ENCODE results near the gene WFS1. TPM values are rescaled to one million over a fixed set of nuclear protein-coding genes. Genes with fewer than 3 reads are reported as not detected.
A peak's percentile ranks its signal among the peaks of the same experiment; 100 is the strongest.

WFS1 gene
- total RNA-seq, 4 donors from 2014 or later: 95.7 to 137 (median 101) TPM

DNA sequence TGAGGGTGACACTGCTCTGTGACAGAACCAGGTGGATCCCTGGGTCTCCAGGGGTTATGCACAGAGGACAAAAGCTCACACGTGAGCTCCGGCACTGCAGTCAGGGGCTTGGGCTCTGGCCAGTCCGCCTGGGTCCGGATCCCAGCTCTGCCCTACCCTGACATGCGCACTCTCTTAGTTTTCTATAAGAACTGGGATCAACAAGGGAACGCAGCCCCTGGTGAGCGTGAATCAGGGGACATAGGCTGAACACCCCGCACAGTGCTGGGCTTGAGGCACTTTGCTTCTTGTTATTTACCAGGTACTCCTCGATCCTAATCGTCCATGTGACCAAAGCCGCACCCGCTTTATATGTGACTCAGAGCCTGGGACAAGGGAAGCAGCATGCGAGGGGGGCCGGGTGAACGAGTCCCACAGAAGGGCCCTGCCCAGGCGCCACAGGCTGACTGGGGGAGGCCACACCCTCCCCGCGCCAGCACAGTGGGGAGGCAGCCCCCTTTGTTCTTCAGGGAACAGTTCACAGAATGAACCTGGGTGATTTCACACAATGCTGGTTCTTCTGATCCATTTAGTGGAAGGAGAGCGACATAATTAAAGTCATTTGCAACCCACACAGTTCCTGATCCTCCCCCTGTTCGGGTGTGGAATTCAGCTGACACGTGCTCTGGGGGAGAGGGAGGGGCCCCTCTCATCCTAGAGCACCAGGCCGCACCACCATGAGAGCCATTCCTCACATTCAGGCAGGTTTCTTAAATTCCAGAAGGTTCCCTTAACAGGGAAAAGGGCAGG, 55.5 kb downstream of the WFS1 start:
- Histone ChIP-seq H3K27ac (peak overlapping the region in 3 of 4 donors; percentile 1 to 17 (median 14)), H3K4me1 (no peaks in the 10 kb centered on the region), H3K27me3 (peaks cover 20% of the 10 kb centered on the region), H3K4me3 (no peak overlapping the region), H3K9me3 (peaks cover 0 to 3% (median 0%) of the 10 kb centered on the region in 3 donors), H3K36me3 (no peaks in the 10 kb centered on the region)
- WGBS, 2 donors (ENCODE audit: low coverage in 1 of 2): 69% methylated on average over 15 of the region's 22 CpGs; no CpG with 5 or more reads in 1 of the 2 donors
- peak; percentile 62 for ATAC-seq
- TF ChIP-seq POLR2A (IDR thresholded peaks at IDR 0.05) (no peak), EP300 (IDR thresholded peaks at IDR 0.05) (no peak), POLR2AphosphoS5 (IDR thresholded peaks at IDR 0.05) (no peak)
- TF ChIP-seq, protein P1, sequence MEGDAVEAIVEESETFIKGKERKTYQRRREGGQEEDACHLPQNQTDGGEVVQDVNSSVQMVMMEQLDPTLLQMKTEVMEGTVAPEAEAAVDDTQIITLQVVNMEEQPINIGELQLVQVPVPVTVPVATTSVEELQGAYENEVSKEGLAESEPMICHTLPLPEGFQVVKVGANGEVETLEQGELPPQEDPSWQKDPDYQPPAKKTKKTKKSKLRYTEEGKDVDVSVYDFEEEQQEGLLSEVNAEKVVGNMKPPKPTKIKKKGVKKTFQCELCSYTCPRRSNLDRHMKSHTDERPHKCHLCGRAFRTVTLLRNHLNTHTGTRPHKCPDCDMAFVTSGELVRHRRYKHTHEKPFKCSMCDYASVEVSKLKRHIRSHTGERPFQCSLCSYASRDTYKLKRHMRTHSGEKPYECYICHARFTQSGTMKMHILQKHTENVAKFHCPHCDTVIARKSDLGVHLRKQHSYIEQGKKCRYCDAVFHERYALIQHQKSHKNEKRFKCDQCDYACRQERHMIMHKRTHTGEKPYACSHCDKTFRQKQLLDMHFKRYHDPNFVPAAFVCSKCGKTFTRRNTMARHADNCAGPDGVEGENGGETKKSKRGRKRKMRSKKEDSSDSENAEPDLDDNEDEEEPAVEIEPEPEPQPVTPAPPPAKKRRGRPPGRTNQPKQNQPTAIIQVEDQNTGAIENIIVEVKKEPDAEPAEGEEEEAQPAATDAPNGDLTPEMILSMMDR (IDR thresholded peaks at IDR 0.05): no peak

DNA sequence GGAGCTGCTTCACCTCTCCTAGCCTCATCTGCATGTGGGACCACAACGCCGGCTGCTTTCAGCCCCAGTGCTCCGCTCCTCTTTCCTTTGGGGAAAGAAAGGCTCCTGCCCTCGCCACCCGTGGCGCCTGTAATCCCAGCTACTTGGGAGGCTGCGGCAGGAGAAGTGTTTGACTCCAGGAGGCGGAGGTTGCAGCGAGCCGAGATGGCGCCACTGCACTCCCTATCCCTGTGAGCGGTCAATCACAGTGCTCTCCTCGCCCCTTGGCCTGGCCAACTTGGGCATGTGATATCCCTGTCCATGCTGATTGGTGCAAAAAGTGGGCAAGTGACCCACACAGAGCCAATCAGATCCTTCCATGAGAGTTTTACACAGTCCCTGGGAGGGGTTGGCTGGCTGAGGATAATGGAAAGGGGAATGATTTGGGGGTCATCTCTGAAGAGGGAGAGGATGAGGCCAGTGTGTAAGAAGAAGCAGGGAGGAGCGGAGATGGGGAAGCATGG, 56.2 kb downstream of the WFS1 start:
- H3K4me3 ChIP-seq: no peak overlapping the region

DNA sequence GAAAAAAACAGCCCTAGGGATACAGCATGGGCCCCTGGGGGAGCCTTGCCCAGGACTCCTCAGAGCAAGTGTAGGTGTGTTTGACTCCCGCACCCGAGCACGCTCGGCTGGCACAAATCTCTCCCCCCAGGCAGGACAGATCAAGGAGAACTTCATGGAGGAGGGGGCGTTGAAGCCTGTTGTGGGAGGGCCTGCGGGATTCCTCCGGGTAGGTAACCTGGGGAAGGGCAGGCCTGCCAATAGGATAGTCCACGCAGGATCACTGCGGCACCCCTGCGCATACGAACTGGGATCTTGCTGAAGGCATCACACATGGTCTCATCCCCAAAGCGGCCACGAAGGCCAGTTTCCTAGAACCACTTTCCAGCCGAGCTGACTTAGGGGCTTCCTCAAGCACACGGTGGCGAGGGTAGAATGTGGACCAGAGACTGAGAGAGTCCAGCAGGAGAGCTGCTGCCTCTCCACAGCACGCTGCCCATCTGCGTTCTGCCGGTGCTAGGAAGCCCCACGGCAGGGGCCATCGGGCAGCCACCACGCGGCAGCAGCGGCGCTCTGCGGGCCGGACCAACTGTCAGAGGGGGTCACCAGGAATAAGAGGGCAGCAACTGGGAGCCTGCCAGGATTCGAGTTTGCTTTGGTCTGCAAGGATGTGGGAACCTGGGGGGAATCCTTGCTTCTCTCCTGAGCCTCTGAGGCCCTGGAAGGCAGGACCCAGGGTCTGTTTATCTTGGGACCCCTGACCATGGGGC, 56.8 kb downstream of the WFS1 start:
- 87 to 100% methylated on average over 4 to 5 of the region's 28 CpGs for WGBS, 2 donors (ENCODE audit: low coverage in 1 of 2)
- Histone ChIP-seq H3K27me3 (peaks cover 20% of the 10 kb centered on the region), H3K9me3 (peaks cover 0 to 2% (median 0%) of the 10 kb centered on the region in 3 donors), H3K4me3 (no peak overlapping the region), H3K4me1 (no peaks in the 10 kb centered on the region), H3K27ac (no peak overlapping the region), H3K36me3 (no peaks in the 10 kb centered on the region)
- TF ChIP-seq, protein P1 (IDR thresholded peaks at IDR 0.05): no peak
- TF ChIP-seq EP300 (IDR thresholded peaks at IDR 0.05) (no peak), POLR2A (IDR thresholded peaks at IDR 0.05) (no peak), POLR2AphosphoS5 (IDR thresholded peaks at IDR 0.05) (no peak)
- ATAC-seq: no peak

More for the DNA sequence above, 56.2 kb downstream of the WFS1 start:
- WGBS, 2 donors (ENCODE audit: low coverage in 1 of 2): 80% methylated on average over 1 of the region's 14 CpGs; no CpG with 5 or more reads in 1 of the 2 donors
- no peak for ATAC-seq
- Histone ChIP-seq H3K9me3 (no peaks in the 10 kb centered on the region), H3K4me1 (no peaks in the 10 kb centered on the region), H3K27me3 (peaks cover 20% of the 10 kb centered on the region), H3K36me3 (no peaks in the 10 kb centered on the region), H3K27ac (peak overlapping the region in 3 of 4 donors; percentile 1 to 17 (median 14))
- TF ChIP-seq, protein P1 (IDR thresholded peaks at IDR 0.05): no peak
- TF ChIP-seq POLR2AphosphoS5 (IDR thresholded peaks at IDR 0.05): no peak
- no peak for TF ChIP-seq EP300 (IDR thresholded peaks at IDR 0.05)
- no peak for TF ChIP-seq POLR2A (IDR thresholded peaks at IDR 0.05)

DNA sequence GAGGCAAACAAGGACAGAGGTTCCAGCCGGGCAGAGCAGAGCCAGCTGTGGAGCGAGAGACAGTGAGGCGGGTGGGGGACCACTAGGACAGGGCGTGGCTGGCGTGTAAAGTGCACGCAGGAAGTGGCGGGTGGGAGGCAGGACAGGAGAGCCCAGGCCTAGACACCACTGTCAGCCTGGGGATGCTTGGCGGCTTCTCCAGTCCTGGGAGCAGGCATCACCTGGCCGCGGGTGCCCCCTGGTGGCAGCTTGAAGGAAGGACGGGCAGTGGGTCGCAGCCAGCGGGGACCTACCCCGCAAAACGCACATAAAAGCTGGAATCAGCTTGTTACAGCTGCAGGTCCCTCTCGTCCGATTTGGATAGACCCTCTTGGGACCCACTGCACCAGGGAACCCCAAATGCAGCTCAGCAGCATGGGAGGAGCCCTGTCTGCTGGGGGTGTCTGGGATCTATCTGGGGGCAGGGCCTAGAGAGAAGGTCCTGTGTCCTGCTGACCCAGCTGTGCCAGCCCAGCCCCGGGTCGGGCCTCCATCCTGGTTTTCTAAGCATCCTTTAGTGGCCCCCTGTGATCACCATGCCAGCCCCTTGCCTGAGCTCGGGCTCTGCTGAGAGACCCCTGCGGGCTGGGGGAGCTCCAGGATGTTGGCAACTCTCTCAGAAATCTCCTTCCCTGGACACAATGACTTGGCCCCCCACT, 57.7 kb downstream of the WFS1 start:
- ATAC-seq: peak; percentile 63
- TF ChIP-seq, protein P1 (IDR thresholded peaks at IDR 0.05): peak in 3 of 4 experiments; percentile 97 to 98 (median 97)
- TF ChIP-seq POLR2AphosphoS5 (IDR thresholded peaks at IDR 0.05) (peak; percentile 15), EP300 (IDR thresholded peaks at IDR 0.05) (no peak)
- Histone ChIP-seq H3K36me3 (no peaks in the 10 kb centered on the region), H3K4me1 (no peaks in the 10 kb centered on the region), H3K9me3 (peaks cover 0 to 5% (median 0%) of the 10 kb centered on the region in 3 donors), H3K27ac (no peak overlapping the region), H3K4me3 (no peak overlapping the region), H3K27me3 (peaks cover 29% of the 10 kb centered on the region)
- no CpG with 5 or more reads among the region's 21 CpGs for WGBS, 2 donors (ENCODE audit: low coverage in 1 of 2)
